Measurements from ENCODE around the gene SLC35A2. TPM values are rescaled to one million over a fixed set of nuclear protein-coding genes. Genes with fewer than 3 reads are reported as not detected.

The SLC35A2 gene
- 17.4 TPM for total RNA-seq

GRCh38 chrX:48911412-48912182 lies at the start of gene SLC35A2:
TSS of gene SLC35A2 (minus strand) at chrX:48911646. CDS start at chrX:48911636, 10 bp downstream.
- peak; percentile 80 for ATAC-seq

GRCh38 chrX:48960291-48960690 lies 48.8 kb upstream of the SLC35A2 start:
- ATAC-seq: no peak

DNA sequence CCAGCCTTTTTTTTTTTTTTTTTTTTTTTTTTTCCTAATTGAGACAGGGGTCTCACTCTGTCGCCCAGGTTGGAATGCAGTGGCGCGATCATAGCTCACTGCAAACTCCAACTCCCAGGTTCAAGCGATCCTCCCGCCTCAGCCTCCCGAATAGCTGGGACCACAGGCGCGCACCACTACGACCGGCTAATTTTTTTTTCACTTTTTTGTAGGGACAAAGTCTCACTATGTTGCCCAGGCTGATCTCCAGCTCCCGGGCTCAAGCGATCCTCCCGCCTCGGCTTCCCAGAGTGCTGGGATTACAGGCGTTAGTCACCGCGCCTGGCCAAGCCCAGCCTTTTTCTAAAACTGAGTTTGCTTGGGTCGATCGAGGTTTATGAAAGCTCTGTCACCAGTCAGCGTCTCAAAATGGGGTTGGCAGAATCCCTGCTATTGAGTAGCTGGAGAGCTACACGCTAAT lies 47.2 kb upstream of the SLC35A2 start:
- ATAC-seq: peak; percentile 10

DNA sequence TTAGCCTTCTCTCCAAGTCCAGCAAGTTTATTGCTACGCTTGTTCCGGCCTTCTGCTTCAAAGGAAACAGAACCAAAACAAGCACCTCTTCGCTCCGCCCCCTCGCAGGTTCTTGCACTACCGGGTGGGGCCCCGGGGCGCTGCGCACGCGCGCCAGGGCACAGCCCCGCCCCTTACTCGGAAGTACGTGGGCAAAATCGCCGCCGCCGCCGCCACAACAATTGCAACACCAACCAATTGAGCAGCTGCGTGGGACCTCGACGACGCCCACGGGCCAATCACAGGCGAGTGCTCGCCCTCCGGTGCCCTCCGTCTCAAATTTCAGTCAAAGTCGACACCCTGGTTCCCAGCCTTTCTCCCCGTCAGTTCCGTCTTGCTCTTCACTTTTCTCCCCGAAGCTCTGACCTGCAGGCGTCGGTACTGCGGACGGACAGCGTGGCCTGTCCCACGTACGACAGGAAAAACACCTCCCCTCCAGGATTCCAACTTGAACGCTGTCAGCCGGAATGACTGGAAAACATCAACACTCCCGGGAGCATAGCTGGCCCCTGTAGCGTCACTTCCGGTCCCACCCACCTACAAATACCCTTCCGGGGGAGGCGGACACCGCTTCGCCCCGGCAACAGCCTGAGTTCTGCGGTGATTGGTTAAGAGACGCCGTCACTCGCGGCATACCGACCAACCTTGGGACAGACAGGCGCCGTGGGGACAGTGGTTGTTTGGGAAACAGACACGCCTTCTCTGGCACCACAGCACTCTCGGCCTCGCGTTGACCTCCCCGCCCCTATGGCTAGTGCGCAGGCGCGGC lies 46.6 kb upstream of the SLC35A2 start:
- peak; percentile 93 for ATAC-seq

GRCh38 chrX:48957477-48957826 lies 46.0 kb upstream of the SLC35A2 start, which contains the start of gene OTUD5:
TSS of gene OTUD5 (minus strand) at chrX:48957607. CDS start at chrX:48957570, 37 bp downstream.
- ATAC-seq: peak; percentile 8

GRCh38 chrX:48956728-48957414 lies 45.4 kb upstream of the SLC35A2 start:
- peak; percentile 13 for ATAC-seq

- ATAC-seq: no peak
Measured at GRCh38 chrX:48948589-48948988, 37.1 kb upstream of the SLC35A2 start.

DNA sequence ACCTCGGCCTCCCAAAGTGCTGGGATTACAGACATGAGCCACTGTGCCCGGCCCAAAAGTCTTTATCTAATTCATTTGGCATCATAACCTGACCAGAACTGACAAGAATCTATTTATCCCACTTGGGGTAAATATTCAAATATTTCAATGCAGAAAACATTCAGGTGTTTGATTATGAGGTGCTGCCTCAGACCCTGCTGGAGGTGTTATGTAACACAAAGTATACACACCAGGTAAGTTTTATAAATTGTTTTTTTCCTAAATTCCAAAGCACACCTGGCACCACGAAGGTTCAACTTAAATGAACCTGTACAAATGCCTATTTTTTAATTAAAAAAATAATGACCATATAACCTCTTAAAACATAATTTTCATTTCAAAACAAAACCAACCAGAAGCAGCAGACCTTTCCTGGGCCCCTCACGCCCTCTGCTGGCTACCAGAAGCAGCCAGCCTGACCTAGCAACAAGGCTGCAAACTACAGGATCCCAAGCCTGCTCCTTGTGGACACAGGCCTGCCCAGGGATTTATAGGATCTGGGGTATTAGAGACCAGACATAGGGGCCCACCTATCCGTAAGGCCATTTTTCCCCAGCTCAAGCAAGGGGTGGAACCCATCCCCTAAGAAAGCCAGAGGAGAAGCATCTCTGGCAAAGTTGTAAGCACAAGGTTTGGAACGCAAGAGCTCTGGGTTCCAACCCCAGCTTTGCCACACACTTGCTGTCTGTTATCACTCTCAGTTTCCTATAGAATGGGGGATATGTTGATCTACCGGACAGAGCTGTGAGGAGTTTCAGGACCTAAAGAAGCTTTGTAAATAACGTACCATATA lies 34.3 kb upstream of the SLC35A2 start:
- ATAC-seq: peak; percentile 58

DNA sequence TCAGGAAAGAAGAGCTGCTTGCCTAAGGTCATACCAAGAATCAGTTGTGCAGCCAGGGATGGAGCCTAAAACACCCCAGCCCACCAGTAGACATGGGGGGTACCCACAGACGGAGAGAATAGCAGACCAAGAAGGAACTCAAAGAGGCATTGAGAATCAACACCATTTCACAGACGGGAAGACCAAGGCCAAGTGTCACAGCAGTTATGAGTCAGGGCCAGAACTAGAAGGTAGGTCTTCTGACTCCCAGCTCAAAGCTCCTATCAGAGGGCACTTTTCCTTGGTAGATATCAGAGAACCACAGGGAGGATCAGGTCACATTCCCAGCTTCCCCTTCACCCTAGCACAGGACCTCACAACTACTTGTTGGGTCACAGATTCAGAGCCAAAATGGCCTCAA lies 31.4 kb upstream of the SLC35A2 start:
- ATAC-seq: no peak

GRCh38 chrX:48940404-48940955 lies 29.0 kb upstream of the SLC35A2 start:
- no peak for ATAC-seq

DNA sequence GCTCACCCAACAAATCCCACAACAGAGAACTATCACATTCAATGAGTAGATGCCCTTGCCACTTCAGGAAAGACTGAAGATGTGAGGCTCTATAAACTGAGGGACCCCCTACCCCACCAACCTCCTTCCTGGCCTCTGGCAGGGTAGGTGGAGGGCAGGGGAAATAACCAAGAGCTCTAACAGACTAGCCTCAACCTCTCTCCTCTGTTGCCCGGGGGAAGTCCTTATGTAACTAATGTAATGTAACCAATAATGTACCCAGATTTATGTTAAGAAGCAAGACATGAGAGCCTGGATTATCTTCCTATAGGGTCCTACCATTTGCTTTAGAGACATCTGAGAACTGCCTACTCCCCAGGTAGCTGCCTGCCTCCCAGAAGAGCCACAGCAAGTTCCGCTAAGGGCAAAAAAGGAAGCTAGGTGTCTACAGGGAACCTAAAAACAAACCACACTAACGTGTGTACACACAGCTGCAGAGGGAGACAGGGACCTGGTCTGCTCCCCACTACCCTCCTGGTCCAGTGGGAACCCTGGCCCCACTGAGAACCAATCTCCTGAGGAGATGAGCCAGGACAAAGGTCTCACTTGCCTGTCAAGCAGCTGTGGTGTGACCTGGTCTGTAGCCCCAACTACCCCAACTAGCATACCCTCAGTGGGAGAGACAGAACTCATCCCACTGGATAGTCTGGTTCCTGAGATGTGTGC lies 28.2 kb upstream of the SLC35A2 start:
- ATAC-seq: no peak

DNA sequence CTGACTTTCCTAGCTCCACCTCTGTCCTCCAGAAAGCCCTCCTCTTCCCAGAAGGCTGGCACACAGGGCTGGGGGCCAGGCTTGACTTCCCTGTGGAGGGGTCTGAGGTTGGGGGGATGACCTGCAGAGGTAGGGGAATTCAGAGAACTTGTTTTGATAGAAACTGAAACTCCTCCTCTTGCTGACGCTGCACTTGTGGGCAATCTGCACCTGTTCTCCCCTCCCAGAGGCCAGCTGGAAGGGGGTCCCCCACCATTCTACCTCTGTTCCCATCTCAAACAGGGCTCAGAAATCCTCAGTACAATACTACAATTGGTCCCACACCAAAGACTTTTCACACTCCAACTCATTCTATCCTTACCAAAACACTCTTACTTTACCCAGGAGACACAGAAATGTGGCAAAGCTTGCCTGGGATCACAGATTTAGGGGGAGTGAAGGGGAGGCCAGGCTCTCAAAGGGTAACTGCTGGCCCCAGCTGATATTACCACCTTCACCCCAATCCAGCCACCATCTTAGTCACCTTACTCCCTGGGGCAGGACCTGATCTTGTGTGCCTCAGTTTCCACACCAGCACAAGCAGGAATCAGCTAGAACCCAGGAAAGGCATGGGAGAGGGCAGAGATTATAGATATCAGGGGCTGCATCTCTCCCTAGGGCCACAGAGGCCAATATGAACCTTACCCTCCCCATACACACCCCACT lies 27.4 kb upstream of the SLC35A2 start:
- peak; percentile 26 for ATAC-seq

DNA sequence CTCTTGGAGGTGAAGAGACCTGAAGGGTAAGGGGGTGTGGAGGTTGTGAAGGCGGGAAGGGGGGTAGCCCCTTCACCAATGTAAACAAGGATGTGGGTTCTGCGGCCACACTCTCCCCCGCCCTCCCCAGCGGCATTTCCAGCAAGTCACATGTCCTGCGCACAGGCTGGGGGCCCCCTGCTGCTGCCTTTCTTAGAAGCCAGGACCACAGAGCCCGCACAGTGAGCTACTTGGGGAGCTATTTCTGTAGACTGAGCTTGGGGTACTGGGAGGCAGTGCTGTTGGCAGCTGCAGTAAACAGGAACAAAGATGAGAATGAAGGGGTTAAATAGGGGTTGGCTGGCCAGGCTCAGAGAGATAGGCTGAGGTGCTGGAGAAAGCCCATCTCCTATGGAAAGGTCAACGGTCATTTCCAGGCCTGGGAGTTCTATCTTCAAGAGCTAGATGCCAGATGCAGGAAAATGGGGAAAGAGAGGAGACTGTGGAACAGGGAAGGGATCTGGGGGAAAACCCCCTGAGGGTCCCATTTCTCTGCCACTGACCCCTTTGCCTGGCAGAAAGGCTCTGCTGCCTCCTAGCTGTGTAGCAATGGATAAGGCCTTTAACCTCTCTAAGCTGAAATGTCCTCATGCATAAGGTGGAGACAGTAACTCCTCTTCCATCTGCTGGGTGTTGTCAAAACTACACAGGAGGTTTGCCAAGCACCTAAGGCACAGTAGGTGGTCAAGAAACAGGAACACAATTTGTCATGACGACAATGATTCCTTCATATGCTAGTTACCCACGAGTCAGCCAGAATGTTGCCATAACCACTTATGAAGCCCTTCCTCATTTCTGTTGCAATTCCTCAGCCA lies 25.8 kb upstream of the SLC35A2 start:
- ATAC-seq: peak; percentile 70

- no peak for ATAC-seq
Measured at GRCh38 chrX:48936429-48937053, 25.1 kb upstream of the SLC35A2 start.

GRCh38 chrX:48935301-48935670 lies 23.8 kb upstream of the SLC35A2 start:
- no peak for ATAC-seq

DNA sequence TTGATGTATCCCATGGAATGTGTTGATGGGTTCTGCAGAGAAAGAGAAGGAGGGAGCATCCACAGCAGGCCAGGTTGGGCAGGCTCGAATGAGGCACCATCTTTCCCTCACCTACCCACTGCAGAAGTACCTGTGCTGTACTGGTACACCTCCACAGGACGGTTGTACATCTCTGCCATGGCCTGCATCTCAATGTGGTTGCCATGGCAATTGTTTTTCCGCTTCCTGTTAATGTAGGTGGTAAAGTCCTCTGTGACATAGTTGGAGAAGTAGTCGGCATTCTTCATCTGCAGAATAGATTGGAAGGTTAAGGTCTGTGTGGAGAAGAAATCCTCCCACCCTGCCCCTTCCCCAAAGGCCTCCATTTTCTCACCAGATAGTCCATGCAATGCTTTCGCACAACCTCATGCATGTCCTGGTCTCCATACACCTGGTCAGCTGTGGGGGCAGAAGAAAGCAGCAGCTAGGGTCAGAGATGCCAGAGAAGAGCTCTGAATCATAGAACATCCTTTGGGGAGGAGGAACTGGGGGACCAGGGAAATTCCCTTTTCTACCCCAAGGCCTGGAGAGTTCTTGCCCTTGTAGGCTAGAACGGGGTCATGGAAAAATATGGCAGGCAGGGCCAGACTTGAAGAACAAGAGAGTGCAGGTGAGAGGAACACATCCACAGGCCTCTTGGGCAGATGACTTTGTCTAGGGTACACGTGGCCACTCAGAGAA lies 23.3 kb upstream of the SLC35A2 start:
- ATAC-seq: no peak

DNA sequence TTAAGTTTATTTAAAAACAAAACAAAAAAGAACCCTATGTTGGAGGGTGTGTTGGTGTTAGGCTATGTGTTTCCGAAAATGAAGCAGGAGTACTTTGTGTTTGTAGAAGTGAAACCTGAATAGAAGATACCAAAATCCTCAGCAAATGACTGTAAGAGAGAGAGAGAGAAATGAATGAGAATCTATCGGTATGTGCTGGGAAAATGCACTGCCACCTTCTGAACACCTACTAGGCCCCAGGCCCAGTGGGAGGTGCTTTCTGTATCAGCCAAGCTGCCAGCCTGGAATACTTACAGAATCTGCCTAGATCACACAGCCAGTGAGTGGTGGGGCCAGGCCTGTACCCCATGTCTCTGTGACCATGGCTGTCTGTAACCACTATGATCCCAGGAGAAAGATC lies 22.3 kb upstream of the SLC35A2 start:
- no peak for ATAC-seq

- no peak for ATAC-seq
Measured at GRCh38 chrX:48927736-48928382, 16.4 kb upstream of the SLC35A2 start.
